GM18870 (cell line): ENCODE results near the gene SPNS1.
"Not testable (repeated sequence)": the region's sequence is repeated elsewhere in the genome, so short reads cannot be mapped to it uniquely, and the experiment has no call there.

Experiments used
- ATAC-seq: cut with Tn5 transposase; IDR thresholded peaks from one replicate; pipeline ENCODE4 v1.9.1; 2021; ENCODE audit warnings: moderate library complexity; ENCODE audit not compliant: unreplicated experiment

Gene SPNS1

DNA sequence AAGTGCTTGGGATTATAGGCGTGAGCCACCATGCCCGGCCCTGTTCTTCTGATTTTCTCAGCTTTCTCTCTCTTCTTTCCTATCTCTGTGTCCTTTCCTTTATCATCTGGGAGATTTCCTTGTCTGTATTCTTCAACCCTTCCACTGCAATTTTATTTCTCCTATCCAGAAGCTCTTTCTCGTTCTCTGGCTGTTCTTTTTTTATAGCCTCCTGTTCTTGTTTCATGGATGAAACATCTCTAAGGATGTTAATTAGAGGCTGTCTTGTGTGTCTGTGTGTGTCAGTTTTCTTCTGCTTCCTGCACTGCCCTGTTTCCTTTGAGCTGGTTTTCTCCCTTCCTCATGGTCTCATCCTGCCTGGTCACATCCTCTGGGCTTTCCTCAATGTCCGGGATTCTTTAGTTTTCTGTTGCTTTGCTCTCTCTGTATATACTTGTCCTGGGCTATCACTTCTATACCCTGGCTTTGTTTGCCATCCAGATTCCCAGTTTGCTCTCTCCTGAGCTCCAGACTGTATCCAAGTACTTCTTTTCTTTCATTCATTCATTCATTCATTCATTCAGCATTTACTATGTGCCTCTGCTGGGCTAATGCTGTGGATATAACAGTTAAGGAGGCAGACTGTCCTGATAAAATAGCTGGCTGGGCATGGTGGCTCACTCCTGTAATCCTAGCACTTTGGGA, 12.7 kb downstream of the SPNS1 start:
- no peak for ATAC-seq

DNA sequence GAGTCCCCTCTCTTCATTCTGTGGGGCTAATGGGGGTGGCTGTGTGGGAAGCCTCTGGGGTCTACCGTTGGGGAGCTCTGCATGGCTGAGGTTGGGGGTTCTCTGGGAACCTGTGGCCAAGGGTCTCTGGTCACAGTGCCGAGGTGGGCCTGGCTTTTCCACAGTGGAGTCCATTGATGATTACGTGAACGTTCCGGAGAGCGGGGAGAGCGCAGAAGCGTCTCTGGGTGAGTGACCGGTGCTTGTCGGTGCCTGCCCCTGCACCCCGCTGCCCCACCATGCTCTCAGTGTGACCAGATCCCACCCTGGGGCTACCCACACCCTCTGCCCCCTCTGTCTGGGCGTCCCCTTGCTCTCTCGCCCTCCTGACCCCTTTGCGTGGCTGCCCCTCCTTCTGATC, 14.8 kb downstream of the SPNS1 start:
- no peak for ATAC-seq

DNA sequence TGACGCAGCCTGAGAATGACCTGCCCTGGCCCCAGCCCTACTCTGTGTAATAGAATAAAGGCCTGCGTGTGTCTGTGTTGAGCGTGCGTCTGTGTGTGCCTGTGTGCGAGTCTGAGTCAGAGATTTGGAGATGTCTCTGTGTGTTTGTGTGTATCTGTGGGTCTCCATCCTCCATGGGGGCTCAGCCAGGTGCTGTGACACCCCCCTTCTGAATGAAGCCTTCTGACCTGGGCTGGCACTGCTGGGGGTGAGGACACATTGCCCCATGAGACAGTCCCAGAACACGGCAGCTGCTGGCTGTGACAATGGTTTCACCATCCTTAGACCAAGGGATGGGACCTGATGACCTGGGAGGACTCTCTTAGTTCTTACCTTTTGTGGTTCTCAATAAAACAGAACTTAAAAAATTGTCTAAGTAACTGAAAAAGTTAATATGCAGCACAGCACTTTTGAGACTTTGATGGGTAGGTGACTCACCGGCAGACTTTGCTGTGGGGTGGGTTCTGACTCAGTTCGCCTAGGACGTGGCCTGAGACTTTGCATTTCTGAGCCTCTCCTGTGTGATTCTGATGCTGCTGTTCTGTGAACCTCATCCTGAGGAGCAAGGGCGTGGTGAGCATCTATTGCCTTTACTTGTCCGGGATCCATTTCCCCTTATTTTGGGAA, 15.9 kb downstream of the SPNS1 start:
- no peak for ATAC-seq

GRCh38 chr16:28991687-28992086, 17.1 kb downstream of the SPNS1 start:
- no peak for ATAC-seq

GRCh38 chr16:28992496-28992895, 17.9 kb downstream of the SPNS1 start:
- no peak for ATAC-seq

DNA sequence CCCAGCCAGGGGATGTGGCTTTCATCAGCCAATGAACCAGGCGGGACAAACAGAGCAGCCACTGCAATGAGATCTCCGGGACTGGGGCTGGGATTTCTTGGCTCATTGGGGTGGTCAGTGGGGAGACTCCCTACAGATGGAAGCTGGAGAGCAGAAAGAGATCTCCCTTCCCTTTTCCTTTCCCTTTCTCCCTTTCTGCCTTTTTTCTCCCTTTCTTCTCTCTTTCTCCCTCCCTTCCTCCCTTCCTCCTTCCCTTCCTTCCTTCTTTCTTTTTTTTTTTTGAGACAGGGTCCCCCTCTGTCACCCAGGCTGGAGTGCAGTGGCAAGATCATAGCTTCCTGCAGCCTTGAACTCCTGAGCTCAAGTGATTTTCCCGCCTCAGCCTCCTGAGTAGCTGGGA, 24.3 kb downstream of the SPNS1 start:
- ATAC-seq: no peak

- ATAC-seq: no peak
Observed at GRCh38 chr16:28999577-28999976, 25.0 kb downstream of the SPNS1 start.

DNA sequence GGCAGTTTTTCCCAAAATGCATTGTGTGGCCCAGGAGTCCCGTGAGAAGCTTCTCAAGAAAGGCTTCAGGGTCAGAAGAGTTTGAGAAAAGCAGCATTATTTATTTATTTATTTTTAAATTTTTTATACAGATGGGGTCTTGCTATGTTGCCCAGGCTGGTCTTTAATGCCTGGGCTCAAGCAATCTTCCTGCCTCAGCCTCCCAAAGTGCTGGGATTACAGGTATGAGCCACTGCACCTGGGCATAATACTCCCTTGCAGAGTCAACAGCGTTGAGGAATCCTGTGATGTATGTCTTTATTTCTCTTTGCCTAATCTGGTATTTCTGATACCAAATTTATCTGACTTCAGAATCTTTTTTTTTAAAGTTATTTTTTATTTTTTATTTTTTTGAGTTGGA, 25.4 kb downstream of the SPNS1 start:
- ATAC-seq: no peak

GRCh38 chr16:29004496-29005139, 30.0 kb downstream of the SPNS1 start:
- ATAC-seq: not testable (repeated sequence)

GRCh38 chr16:29007730-29008593, 33.4 kb downstream of the SPNS1 start:
- no peak for ATAC-seq

- no peak for ATAC-seq
Observed at GRCh38 chr16:29009050-29009837, 34.7 kb downstream of the SPNS1 start.

- ATAC-seq: no peak
Observed at GRCh38 chr16:29009838-29010166, 35.2 kb downstream of the SPNS1 start.

DNA sequence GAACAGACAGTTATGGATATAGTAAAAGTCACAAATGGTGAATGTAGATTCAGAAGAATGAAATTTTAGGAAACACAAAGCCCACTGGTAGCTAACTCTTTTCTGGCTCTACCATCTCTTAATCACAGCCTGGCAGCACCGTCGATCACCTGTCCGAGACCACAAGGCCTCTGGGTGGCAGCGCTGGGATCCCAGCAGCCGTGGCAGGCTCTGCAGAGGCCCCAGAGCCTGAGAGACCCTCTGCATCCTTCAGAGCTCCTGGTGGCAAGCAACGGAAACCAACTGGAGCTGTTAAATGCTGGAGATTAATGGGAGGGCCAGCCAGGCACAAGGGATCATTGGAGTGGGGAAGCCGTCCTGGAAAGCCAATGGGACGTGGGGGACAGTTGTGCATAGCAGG, 36.5 kb downstream of the SPNS1 start:
- no peak for ATAC-seq

- ATAC-seq: no peak
Observed at GRCh38 chr16:29011851-29012250, 37.3 kb downstream of the SPNS1 start.

DNA sequence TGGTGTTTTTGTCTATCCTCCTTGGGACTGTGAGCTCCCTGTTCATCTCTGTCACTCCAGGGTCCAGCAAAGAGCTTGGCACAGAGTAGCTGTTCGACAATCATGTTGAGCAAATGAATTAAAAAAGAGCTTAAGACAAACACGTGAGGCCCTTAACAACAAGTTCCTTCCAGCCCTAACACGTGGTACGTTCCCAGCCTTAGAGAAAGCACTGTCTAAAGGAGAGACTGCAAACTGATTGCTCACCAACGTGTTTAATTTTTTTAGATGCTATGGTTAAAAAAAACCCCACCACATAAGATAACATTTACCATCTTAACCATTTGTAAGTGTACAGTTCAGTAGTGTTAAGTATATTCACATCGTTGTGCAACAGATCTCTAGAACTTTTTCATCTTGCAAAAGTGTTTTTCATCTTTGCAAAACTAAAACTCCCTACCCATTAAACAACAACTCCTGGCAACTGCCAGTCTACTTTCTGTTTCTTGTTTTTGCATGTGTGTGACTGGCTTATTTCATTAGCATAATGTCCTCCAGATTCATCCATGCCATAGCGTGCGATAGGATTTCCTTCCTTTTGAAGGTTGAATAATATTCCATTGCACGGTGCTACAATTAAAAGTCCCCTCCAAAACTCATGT, 38.5 kb downstream of the SPNS1 start:
- no peak for ATAC-seq

GRCh38 chr16:29014561-29015069, 40.0 kb downstream of the SPNS1 start:
- no peak for ATAC-seq

GRCh38 chr16:29022196-29022595, 47.6 kb downstream of the SPNS1 start:
- no peak for ATAC-seq

DNA sequence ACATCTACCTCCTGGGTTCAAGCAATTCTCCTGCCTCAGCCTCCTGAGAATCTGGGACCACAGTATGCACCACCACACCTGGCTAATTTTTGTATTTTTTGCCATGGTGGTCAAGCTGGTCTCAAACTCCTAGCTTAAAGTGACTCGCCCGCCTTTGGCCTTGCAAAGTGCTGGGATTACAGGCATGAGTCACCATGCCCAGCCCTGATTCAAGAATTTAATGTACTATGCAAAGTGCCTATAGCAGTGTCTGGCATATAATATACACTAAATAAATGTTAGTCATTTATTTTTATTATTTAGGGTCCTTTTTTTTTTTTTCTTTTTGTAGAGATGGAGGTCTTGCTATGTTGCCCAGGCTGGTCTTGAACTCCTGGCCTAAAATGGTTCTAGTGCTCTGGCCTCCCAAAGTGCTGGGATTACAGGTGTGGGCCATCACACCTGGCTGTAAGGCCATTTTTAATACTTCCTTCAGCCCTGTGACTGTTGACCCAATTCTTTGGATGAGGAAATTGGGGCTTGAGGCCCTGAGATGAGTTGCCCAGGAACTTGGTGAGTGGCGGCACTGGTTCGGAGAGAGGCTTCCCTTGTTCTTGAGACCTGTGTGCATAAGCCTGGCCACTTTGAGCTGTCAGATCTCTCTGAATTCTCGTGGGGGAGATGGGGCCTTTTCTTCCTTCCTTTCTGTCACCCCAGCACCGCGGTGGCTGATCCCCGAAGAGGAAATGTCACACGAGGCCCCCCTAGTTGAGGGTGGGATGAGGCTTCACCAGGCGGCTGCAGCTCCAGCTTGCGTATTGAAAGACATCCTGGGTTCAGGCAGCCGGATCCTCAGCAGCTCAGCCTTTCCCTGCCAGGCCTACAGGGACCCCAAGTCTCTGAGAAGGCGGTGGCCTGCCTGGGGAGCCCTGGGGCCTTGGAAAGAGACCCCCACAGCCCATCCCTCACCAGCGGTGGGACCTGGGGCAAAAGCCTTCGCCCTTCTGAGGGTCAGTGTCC, 49.0 kb downstream of the SPNS1 start:
- no peak for ATAC-seq

- ATAC-seq: no peak
Observed at GRCh38 chr16:29024278-29024677, 49.7 kb downstream of the SPNS1 start.
